ENCODE results near the gene KDF1.

Gene KDF1

GRCh38 chr1:26900001-26900814, 60.1 kb downstream of the KDF1 start, which contains the start of gene GPATCH3:
GPATCH3 (minus strand) TSS chr1:26900467; CDS start chr1:26900442, 25 bp downstream.
- in situ Hi-C loops (cut with HindIII; ENCODE audit: low sequenced_read_pairs) = no loop called here
- DNase-seq (ENCODE audit: low read depth) = peak; percentile 90
- H3K4me3 ChIP-seq (ENCODE audit: low read depth, low read length) = peak within 1 kb of the TSS; percentile 99
- no peak for TF ChIP-seq CTCF (IDR thresholded peaks at IDR 0.05; ENCODE audit: low read depth, low read length, missing control alignments)

Measured in astrocyte of the cerebellum (primary cell).